Panc1 (cell line): ENCODE results near the gene RAB3IL1. TPM values are rescaled to one million over a fixed set of nuclear protein-coding genes. Genes with fewer than 3 reads are reported as not detected.

Source experiments
- ATAC-seq: fragments of 200-7000 bp; cut with Tn5 transposase; 2 replicates; pipeline ENCODE4 v1.9.1; 2020; ENCODE audit warnings: mild to moderate bottlenecking, moderate library complexity
- BruUV-seq: library from RNA; stranded (reverse); fragments of 400-500 nt; replicated peaks from 2 replicates; lab custom pipeline; 2021; lab: Mats Ljungman, UMichigan
- CTCF ChIA-PET: fragments of 300-600 bp; sonication (Branson Sonifier 250); formaldehyde crosslinking; loops from one replicate; lab custom pipeline; 2022; ENCODE audit warnings: antibody characterized with exemption; lab: Charles Lee
- POLR2A ChIA-PET: fragments of 300-600 bp; sonication (Branson Sonifier 250); formaldehyde crosslinking; loops from one replicate; lab custom pipeline; 2022; ENCODE audit warnings: antibody characterized with exemption; lab: Charles Lee
- DNase-seq: peaks from one replicate; pipeline ENCODE4 v3.0.0-alpha.2; 2010; ENCODE audit warnings: low read depth, low spot score
- H3K27ac ChIP-seq: 2 replicates; pipeline ENCODE4 v1.5.1; 2011; ENCODE audit warnings: mild to moderate bottlenecking, low read length, inconsistent platforms
- H3K27me3 ChIP-seq: fragments of 200-500 bp; sonication (Bioruptor generic); 2 replicates; pipeline ENCODE4 v1.6.0; 2014; ENCODE audit warnings: low read length, inconsistent platforms; ENCODE audit not compliant: control insufficient read depth, insufficient read depth
- H3K36me3 ChIP-seq: fragments of 200-500 bp; sonication (Bioruptor generic); 2 replicates; pipeline ENCODE4 v1.5.1; 2014; ENCODE audit warnings: inconsistent platforms, mild to moderate bottlenecking, low read length, moderate library complexity; ENCODE audit not compliant: control insufficient read depth, insufficient read depth
- H3K4me1 ChIP-seq: 2 replicates; pipeline ENCODE4 v1.5.1; 2011; ENCODE audit warnings: inconsistent platforms, mild to moderate bottlenecking, low read length, moderate library complexity; ENCODE audit not compliant: control insufficient read depth, insufficient read depth
- H3K4me3 ChIP-seq, 2 experiments: 2 replicates each; pipeline ENCODE4 v1.5.1; 2011 to 2012; ENCODE audit warnings: low read depth in 2 of 2, low read length in 2 of 2, mild to moderate bottlenecking in 2 of 2, inconsistent platforms in 1 of 2, moderate library complexity in 1 of 2
- H3K9me3 ChIP-seq: fragments of 200-500 bp; sonication (Bioruptor generic); 2 replicates; pipeline ENCODE4 v1.5.1; 2014; ENCODE audit warnings: low read depth, mild to moderate bottlenecking, inconsistent platforms, low read length, moderate library complexity; ENCODE audit not compliant: control insufficient read depth, insufficient read depth
- POLR2AphosphoS5 ChIP-seq: IDR thresholded peaks from 2 replicates; pipeline ENCODE4 v1.6.1; 2012; ENCODE audit warnings: mild to moderate bottlenecking, low read depth, low read length, moderate library complexity
- SIN3A ChIP-seq: IDR thresholded peaks from 2 replicates; pipeline ENCODE4 v1.6.1; 2012; ENCODE audit warnings: low read depth, mild to moderate bottlenecking, low read length, moderate library complexity, borderline replicate concordance; ENCODE audit not compliant: insufficient read depth
- TCF7L2 ChIP-seq: IDR thresholded peaks from 2 replicates; pipeline ENCODE4 v1.6.1; 2011; ENCODE audit warnings: mild to moderate bottlenecking, low read depth, low read length, inconsistent platforms
- in situ Hi-C: cut with HindIII; loops from 2 replicates; pipeline ENCODE4 v1.10.0; 2016; ENCODE audit warnings: low sequenced_read_pairs, low pct_unique_long_range_greater_than_20kb
- intact Hi-C: fragments of 100-400 bp; cut with micrococcal nuclease; formaldehyde crosslinking; loops from one replicate; pipeline ENCODE4 v1.10.0; 2022; ENCODE audit not compliant: unreplicated experiment
- total RNA-seq: library from RNA; stranded (reverse); gene quantifications from one replicate; pipeline ENCODE4 v1.2.1, GENCODE V29; 2021; ENCODE audit not compliant: unreplicated experiment
- TF ChIP-seq, protein P1 (sequence below): fragments of 450-650 bp; IDR thresholded peaks from 2 replicates; pipeline ENCODE4 v1.5.1; 2017; ENCODE audit warnings: mild to moderate bottlenecking
- TF ChIP-seq, protein P2 (sequence below), 2 experiments: IDR thresholded peaks; 2 replicates each; pipeline ENCODE4 v1.6.1; 2011 to 2012; ENCODE audit warnings: low read depth in 2 of 2, control low read depth in 1 of 2, low read length in 1 of 2, mild to moderate bottlenecking in 1 of 2, moderate library complexity in 1 of 2; ENCODE audit not compliant: insufficient read depth in 1 of 2

RAB3IL1 gene
- total RNA-seq, 1 experiment from 2014 or later: 8.9 TPM

GRCh38 chr11:61895046-61895717 lies 22.2 kb downstream of the RAB3IL1 start:
- BruUV-seq: no TSS peak
- H3K27me3 ChIP-seq: no peaks in the 10 kb centered on the region
- CTCF ChIA-PET: interaction anchor here (0.6 kb wide), 2 partner anchors 29 to 51 kb away, joined by 3 read pairs; no protein-coding TSS in a partner anchor
- no peaks in the 10 kb centered on the region for H3K9me3 ChIP-seq
- no peak for TF ChIP-seq SIN3A
- no peak for TF ChIP-seq POLR2AphosphoS5
- TF ChIP-seq, protein P1, sequence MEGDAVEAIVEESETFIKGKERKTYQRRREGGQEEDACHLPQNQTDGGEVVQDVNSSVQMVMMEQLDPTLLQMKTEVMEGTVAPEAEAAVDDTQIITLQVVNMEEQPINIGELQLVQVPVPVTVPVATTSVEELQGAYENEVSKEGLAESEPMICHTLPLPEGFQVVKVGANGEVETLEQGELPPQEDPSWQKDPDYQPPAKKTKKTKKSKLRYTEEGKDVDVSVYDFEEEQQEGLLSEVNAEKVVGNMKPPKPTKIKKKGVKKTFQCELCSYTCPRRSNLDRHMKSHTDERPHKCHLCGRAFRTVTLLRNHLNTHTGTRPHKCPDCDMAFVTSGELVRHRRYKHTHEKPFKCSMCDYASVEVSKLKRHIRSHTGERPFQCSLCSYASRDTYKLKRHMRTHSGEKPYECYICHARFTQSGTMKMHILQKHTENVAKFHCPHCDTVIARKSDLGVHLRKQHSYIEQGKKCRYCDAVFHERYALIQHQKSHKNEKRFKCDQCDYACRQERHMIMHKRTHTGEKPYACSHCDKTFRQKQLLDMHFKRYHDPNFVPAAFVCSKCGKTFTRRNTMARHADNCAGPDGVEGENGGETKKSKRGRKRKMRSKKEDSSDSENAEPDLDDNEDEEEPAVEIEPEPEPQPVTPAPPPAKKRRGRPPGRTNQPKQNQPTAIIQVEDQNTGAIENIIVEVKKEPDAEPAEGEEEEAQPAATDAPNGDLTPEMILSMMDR: no peak
- TF ChIP-seq, protein P2, sequence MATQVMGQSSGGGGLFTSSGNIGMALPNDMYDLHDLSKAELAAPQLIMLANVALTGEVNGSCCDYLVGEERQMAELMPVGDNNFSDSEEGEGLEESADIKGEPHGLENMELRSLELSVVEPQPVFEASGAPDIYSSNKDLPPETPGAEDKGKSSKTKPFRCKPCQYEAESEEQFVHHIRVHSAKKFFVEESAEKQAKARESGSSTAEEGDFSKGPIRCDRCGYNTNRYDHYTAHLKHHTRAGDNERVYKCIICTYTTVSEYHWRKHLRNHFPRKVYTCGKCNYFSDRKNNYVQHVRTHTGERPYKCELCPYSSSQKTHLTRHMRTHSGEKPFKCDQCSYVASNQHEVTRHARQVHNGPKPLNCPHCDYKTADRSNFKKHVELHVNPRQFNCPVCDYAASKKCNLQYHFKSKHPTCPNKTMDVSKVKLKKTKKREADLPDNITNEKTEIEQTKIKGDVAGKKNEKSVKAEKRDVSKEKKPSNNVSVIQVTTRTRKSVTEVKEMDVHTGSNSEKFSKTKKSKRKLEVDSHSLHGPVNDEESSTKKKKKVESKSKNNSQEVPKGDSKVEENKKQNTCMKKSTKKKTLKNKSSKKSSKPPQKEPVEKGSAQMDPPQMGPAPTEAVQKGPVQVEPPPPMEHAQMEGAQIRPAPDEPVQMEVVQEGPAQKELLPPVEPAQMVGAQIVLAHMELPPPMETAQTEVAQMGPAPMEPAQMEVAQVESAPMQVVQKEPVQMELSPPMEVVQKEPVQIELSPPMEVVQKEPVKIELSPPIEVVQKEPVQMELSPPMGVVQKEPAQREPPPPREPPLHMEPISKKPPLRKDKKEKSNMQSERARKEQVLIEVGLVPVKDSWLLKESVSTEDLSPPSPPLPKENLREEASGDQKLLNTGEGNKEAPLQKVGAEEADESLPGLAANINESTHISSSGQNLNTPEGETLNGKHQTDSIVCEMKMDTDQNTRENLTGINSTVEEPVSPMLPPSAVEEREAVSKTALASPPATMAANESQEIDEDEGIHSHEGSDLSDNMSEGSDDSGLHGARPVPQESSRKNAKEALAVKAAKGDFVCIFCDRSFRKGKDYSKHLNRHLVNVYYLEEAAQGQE (IDR thresholded peaks at IDR 0.05; ENCODE audit: insufficient read depth in 1 of 2, low read depth in 2 of 2, low read length in 1 of 2): no peak
- no peak for TF ChIP-seq TCF7L2
- POLR2A ChIA-PET: interaction anchor here (0.7 kb wide), 1 partner anchor 25 kb away, joined by 3 read pairs; no protein-coding TSS in a partner anchor
- H3K27ac ChIP-seq: no peak overlapping the region
- H3K36me3 ChIP-seq: no peaks in the 10 kb centered on the region
- ATAC-seq: no peak
- in situ Hi-C loops (no loop called here), intact Hi-C loops (no loop called here)
- peaks cover 6% of the 10 kb centered on the region for H3K4me1 ChIP-seq
- no peak overlapping the region for H3K4me3 ChIP-seq
- no peak for DNase-seq

DNA sequence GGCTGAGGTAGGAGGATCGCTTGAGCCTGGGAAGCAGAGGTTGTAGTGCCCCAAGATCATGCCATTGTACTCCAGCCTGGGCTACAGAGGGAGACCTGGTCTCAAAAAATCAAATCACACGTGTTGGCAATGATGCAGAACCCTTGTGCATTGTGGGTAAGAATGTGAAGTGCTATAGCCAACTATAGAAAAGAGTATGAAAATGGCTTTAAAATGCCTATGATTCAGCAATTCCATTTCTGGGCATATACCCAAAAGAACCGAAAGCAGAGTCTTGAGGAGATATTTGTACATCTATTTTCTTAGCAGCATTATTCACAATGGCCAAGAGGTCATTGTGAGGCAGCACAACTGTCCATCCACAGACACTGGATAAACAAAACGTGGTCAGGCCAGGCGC lies 23.4 kb downstream of the RAB3IL1 start:
- H3K9me3 ChIP-seq: no peaks in the 10 kb centered on the region
- H3K36me3 ChIP-seq: no peaks in the 10 kb centered on the region
- ATAC-seq (no peak), DNase-seq (no peak)
- TF ChIP-seq, protein P1: no peak
- TF ChIP-seq POLR2AphosphoS5 (no peak), TCF7L2 (no peak), SIN3A (no peak)
- TF ChIP-seq, protein P2 (IDR thresholded peaks at IDR 0.05; ENCODE audit: insufficient read depth in 1 of 2, low read depth in 2 of 2, low read length in 1 of 2): no peak
- intact Hi-C loops: no loop called here
- ChIA-PET POLR2A (no interaction called here), CTCF (no interaction called here)
- H3K27me3 ChIP-seq: no peaks in the 10 kb centered on the region
- H3K4me1 ChIP-seq: peaks cover 8% of the 10 kb centered on the region
- BruUV-seq: no TSS peak
- in situ Hi-C loops: no loop called here
- no peak overlapping the region for H3K4me3 ChIP-seq
- no peak overlapping the region for H3K27ac ChIP-seq
